Erythroblast (primary cell): ENCODE measurements around the gene ZNF821.
A peak's percentile ranks its signal among the peaks of the same experiment; 100 is the strongest.

ENCODE experiments used
- DNase-seq, 2 experiments: peaks; one replicate each; lab custom pipeline; 2025; lab: John Stamatoyannopoulos, UW
- GATA1 ChIP-seq: IDR thresholded peaks from 2 replicates; pipeline ENCODE4 v1.6.1; 2011; ENCODE audit warnings: low read depth, mild to moderate bottlenecking, control low read depth, low read length, moderate library complexity
- POLR2A ChIP-seq: IDR thresholded peaks from 2 replicates; pipeline ENCODE4 v1.6.1; 2011; ENCODE audit warnings: mild to moderate bottlenecking, low read length

The ZNF821 gene

DNA sequence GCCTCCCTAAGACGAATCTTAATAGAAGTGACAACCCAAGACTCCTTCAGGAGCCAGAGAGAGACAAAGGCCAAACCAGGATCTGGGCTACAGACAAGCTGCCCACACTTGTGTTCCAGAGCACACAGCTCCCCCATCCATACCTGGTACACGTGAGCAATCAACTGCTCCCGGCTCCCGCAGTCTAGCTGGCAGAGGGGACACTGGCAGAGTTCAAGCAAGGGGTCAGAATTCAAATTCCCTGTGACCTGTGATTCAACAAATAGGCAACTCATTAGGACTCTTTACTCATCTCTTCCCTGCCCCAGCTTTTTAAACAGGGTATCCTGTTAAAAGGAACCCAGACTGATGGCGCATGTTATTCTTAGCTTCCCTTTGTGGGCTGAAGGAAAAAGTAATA, 20.0 kb downstream of the ZNF821 start:
- DNase-seq: no peak
- TF ChIP-seq POLR2A (no peak), GATA1 (no peak)

DNA sequence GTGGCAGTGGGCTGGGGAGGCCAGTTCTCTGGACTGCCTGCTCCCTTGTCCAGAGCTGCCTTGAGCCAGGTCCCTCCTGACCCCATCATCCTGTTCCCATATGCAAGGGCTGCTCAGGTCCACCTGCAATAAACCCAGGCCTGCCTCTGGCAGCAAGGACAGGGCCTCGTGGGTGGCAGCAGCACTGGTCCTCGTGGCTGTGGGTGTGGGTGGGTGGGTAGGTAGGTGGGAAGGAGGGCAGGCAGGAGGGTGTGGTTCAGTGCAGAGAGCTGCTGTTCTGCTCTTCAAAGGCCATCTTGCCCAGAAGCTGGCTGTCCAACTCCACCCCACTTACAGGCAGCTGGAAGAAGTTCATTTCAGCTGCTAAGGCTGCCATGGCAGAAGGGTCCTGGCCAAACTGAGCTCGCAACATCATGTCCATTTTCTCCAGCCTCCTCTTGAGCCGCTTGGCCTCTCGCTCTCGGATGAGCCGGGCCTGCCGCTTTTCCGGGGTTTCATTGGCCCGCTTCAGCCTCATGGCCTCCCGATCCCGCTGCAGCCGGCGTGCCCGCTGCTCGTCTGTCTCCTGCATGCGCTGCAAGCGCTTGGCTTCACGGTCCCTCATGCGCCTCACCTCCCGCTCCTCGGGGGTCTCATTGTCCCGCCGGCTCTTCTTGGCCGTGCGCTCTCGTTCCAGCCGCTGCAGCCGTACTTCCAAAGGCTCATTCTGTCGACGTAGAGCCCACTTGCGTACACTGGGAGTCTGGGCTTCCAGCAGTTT, 24.0 kb downstream of the ZNF821 start:
- no peak for TF ChIP-seq GATA1
- no peak for TF ChIP-seq POLR2A
- DNase-seq: no peak

DNA sequence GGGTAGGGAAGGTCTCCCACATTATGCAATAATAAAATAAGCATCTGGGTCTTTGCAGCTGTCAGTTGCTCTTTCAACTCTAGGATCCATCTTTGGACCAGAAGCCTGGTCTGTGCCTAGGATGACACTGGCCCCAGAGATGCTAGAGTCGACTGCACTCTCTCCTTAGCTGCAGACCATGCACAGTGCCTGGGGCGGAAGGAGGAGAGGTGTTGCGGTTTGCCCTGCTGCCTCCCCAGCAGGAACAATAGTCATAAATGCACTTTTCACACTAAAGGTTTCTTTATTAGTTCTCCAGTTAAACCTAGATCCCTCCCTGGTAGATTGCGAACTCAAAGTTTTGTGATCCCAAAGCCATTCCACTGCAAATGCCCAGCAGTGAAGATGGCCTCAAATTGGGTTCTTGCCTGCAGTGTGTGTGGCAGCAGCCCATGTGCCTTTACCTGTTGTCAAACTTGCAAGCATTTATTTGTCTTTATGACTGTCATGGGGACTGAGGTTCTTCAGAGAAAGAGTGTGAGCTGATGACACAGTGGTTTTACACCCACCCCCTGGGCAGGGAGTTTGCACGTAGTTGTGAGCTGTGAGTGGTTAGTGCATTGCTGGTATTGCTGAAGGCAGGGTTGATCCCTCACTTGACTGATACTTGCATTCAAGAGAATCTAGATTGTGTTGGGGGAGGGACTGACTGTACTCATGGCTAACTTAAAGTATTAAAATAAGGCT, 27.9 kb downstream of the ZNF821 start:
- TF ChIP-seq POLR2A: no peak
- no peak for TF ChIP-seq GATA1
- DNase-seq: no peak

DNA sequence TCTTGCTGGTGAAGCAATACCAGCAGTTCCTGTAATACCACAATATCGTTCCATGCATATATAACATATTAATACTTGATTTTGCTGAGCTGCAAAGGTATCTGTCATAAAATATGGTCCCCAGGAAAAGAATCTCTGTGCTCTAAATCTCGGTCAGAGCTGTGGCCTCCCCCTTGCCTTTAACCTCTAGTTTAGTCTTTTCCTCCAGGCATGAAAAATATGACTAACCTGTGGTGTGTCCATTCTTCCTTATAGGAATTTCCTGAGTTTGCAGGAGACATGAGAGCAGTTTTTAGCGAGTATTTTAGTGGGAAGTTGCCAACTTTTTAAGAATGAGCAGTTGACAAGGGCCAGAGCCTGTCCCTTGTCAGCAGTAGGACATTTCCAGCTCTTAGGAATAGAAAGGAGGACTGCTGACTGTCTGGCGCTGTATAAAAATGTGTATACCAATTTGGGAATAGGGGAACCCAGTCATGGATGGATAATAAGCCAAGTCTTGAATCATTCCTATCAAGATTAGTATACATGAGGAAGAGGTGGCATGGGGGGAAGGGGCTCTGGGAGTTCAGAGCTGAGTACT, 29.5 kb downstream of the ZNF821 start:
- TF ChIP-seq GATA1: no peak
- no peak for TF ChIP-seq POLR2A
- no peak for DNase-seq

DNA sequence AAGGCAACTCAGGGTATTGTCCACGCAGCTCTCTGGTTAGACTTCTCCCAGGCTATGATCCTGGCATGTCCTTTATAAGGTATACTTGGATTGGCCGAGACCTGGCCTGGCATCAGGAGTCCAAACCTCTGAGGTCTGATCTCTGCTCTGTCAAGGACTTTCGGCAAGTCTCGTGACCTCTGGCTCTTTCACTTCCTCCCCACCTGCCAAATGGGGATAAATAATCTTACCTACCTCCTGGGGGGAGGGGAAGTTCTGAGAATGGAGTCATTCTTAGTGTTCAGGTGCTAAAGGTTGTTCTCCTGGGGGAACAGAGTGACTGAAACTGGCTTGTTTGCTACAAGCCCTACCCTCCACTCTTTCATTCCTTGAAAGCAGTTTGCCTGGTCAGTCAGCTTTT, 30.6 kb downstream of the ZNF821 start:
- TF ChIP-seq GATA1 (no peak), POLR2A (no peak)
- DNase-seq: no peak

DNA sequence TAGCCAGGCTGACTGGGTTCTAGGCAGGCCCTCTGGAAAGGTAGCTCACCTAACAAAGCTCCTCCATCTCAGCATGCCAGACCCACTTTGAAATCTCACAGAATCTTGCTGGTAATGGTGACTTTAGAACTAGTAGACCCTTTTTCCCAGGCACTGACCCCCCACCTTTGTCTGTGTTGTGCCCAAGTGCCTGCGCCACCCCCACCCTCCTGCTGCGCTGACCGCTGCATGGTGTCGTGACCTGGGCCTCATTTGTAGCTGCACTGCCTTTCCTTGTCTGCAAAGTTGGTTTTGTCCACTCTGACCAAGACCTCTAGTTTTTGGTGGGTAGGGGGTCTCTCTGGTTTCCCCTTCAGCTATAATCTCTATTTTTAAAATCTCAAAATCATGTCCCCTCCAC, 31.4 kb downstream of the ZNF821 start:
- TF ChIP-seq POLR2A (no peak), GATA1 (no peak)

DNA sequence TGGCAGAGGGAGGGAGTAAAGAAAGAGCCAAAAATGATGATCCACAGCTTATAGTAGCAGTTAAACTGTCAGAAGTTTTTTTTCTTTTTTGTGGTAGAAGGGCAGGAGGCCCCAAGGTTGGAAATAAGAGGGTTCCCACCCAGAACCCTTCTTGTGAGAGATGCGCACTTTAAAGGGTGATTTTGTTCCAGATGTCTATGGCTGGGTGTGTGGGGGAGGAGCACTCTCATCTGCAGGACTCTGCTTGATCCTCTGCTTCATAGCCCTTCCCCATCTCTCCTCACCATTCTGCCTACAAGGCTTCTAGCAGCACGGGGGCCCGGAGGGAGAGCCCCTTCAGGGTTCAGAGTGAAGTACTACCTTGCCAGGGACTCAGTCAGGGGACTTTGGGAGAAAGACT, 31.8 kb downstream of the ZNF821 start:
- TF ChIP-seq GATA1 (no peak), POLR2A (no peak)
- no peak for DNase-seq

More for the DNA sequence above, 31.4 kb downstream of the ZNF821 start:
- no peak for DNase-seq

DNA sequence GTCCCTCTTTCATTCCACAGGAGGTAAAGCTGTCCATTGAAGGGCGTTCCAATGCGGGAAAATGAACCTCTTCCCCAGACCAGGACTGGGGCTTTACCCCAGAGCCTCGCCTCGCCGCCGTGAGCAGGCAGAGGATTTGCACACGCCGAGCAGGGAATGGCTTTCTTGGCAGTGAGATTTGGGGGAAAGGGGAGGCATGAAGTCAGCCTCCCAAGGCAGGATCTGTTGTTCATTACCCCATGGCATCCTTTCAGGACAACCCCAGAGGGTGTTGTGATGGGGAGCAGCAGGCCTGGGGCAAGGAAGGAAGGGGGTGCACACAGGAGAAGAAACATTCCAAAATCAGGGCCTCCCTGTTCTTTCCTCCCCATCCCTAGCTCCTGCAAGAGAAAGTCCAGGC, 32.2 kb downstream of the ZNF821 start:
- no peak for DNase-seq
- TF ChIP-seq POLR2A (no peak), GATA1 (no peak)

DNA sequence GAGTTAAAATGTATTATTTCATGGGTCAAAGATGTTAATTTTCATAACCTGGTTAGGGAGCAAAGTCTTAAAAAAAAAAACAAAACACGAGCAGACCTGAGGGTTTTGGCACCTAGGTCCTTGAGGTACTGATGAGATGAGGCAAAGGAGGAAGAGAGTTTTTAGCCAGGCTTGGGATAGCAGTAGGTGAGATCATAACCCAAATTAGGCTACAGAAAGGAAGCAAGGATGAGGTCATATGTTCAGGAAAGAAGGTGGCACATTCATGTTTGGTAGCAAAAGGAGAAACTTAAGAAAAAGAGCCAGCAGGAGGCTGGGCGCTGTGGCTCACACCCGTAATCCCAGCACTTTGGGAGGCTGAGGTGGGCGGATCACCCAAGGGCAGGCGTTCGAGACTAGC, 35.4 kb downstream of the ZNF821 start:
- TF ChIP-seq POLR2A: no peak
- DNase-seq: no peak

DNA sequence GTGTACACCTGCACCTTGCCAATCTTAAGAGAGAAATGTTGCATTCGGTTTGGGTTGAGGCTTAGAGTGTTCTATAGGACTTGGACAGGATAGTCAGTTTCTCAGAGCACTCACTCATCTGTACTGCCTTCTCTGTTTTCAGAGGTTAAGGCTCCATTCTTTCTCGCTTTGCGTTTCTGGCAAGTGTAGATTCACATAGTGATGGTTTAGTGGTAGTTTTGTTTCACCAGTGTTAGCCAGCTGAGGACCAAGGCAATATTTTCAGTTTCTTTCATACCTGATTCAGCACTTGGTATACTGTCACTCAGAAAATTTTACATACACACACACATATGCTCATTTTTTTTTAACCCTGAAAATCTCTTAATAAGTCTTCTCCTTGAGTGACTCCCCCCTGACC, 36.9 kb downstream of the ZNF821 start:
- TF ChIP-seq GATA1: no peak
- no peak for TF ChIP-seq POLR2A
- DNase-seq: peak in 1 of 2 experiments; percentile 32

DNA sequence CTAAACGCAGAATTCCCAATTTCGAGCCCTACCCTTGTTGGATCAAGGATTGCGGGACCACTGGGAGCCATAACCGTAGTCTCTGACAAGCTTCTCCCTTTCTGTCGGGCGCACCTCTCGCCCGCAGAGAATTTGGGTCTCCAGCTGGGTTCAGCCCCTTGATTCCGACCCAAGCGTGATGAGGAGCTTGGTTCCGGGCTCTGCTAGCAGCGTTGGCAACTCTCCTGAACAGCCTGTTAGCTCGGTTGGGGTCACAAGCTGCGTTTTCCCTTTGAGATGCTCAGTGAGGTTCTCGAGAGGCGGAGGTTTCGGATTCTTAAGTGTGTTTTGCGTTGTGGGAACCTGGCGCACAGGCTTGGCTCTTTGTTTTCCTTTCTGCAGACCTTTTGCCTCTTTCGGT, 37.6 kb downstream of the ZNF821 start:
- DNase-seq: peak; percentile 54 to 66
- no peak for TF ChIP-seq POLR2A
- TF ChIP-seq GATA1: no peak

DNA sequence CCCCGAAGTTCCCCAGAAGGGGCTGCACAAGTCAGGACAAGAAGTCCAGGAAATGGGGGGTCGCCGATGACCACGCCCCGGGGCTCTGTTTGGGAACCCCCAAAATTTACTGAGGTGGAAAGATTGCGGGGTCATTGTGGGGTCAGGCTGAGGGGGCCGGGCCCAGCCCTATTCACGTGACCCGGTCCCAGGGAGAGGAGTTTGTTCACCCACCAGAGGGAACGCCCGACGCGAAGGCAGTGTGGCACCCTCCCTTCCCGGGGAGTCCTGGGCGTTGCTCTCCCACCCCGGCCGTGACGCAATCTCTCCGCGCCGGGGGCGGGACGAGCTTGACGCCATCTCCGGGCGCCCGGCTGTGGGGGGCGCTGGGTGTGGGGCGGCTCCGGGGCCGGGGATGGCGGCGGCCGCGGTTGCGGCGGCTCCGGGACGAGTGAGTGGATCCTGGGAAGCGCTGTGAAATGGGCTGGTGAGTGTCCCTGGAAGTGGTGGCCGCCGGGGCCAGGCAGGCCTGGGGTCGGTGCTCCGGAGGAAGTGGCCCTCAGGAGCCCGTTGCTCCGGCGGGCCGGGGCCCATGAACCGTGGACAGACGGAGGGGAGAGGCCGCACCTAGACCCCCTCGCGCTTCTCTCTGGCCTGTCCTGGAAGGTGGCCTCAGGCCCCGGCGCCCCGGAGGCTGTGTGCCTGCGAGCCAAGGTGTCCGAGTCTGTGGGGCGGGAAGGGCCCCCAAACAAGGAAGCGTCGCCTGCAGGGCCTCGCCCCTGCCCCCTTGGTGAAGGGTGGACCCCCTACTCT, 38.1 kb downstream of the ZNF821 start, which contains the start of gene ATXN1L:
ATXN1L (plus strand) TSS at position 338 of the 792 bp plus-strand sequence. CDS start 3,765 bp downstream, outside the sequence.
- peak; percentile 77 for TF ChIP-seq POLR2A
- no peak for TF ChIP-seq GATA1
- DNase-seq: peak; percentile 96 to 98

DNA sequence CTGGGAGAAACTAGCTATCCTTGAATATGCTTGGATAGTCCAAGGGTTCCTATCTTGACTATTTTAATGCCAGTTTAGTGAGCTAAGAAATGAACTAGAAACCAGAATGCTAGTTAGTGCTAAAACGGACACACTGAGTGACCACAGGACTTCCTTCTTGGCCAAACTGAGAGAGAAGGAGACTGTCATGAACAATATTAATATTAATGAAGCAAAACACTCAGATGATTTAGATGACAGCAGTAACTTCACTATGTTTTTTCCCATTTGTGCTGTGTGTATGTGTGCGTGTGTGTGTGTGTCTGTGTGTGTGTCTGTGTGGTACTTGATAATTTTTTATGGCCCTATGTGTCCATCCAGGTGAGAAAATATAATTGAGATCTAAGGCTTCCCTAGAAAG, 40.4 kb downstream of the ZNF821 start:
- TF ChIP-seq POLR2A: no peak
- no peak for TF ChIP-seq GATA1
- DNase-seq: no peak

DNA sequence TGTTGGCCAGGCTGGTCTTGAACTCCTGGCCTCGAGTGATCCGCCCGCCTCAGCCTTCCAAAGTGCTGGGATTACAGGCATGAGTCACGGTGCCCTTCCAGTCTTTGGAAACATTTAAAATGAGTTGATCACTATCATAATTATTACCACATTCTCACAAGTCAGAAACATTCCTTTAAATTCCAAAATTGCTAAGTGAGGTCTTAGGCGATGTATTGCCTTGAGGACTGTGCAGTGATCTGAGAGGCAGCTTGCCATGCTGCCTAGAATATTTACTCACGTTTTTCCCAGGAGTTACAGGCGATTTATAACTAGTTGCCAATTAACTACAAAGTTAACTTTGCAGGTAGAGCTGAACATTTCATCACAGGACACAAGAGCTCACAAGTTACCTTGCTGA, 43.9 kb downstream of the ZNF821 start:
- TF ChIP-seq POLR2A (no peak), GATA1 (no peak)
- DNase-seq: no peak

DNA sequence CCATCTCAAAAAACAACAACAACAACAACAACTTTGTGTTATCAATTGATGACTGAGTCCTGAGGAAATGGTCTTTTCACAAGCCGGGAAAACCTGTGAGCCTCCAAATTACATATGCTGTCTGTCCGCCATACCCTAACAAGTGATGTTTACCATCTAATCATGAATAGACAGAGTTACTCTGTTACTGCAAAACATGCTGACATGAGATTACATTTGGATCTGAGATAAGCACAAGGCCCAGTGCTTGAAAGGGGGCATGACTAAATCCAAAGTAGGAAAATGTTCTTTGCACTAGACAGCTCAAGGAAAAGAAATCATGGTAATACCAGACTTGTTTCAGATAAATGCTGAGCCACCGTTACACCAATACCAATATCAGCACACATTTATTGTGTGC, 46.8 kb downstream of the ZNF821 start:
- peak; percentile 67 to 86 for DNase-seq
- no peak for TF ChIP-seq GATA1
- no peak for TF ChIP-seq POLR2A
